Measurements from ENCODE around the gene RALGPS2. TPM values are rescaled to one million over a fixed set of nuclear protein-coding genes. Genes with fewer than 3 reads are reported as not detected.

RALGPS2 gene
- total and polyA plus RNA-seq, 7 donors = 6.6 to 24.3 (median 14.3) TPM

DNA sequence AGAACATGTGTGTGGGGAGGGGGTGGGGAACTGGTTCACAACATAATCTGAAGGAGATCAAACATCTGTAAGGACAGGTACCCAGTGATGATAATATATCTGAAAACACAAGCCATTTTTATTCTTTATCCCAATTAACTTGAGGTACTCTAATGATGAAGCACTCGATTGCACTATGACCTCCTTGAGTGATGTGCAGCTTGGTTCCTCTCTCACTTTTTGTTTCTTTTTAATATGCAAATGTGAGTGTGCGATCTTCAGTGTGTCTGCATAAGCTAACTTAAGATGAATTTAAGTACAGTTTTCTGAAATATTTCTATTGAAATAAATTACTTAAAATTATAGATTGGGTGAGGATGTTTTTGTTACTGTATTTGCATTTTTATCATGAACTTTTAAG lies 196.5 kb downstream of the RALGPS2 start:
- TF ChIP-seq EP300 (IDR thresholded peaks at IDR 0.05) = no peak
- TF ChIP-seq POLR2AphosphoS5 (IDR thresholded peaks at IDR 0.05) = no peak
- no peak for TF ChIP-seq POLR2A (IDR thresholded peaks at IDR 0.05)
- TF ChIP-seq, protein P1, sequence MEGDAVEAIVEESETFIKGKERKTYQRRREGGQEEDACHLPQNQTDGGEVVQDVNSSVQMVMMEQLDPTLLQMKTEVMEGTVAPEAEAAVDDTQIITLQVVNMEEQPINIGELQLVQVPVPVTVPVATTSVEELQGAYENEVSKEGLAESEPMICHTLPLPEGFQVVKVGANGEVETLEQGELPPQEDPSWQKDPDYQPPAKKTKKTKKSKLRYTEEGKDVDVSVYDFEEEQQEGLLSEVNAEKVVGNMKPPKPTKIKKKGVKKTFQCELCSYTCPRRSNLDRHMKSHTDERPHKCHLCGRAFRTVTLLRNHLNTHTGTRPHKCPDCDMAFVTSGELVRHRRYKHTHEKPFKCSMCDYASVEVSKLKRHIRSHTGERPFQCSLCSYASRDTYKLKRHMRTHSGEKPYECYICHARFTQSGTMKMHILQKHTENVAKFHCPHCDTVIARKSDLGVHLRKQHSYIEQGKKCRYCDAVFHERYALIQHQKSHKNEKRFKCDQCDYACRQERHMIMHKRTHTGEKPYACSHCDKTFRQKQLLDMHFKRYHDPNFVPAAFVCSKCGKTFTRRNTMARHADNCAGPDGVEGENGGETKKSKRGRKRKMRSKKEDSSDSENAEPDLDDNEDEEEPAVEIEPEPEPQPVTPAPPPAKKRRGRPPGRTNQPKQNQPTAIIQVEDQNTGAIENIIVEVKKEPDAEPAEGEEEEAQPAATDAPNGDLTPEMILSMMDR (IDR thresholded peaks at IDR 0.05) = no peak
- DNase-seq = no peak
- Histone ChIP-seq H3K9me3 (peaks cover 0 to 2% (median 0%) of the 10 kb centered on the region in 4 donors), H3K4me1 (peaks cover 0 to 24% (median 11%) of the 10 kb centered on the region in 4 donors), H3K27ac (no peak overlapping the region), H3K27me3 (no peaks in the 10 kb centered on the region), H3K4me3 (no peak overlapping the region), H3K36me3 (no peaks in the 10 kb centered on the region)
- intact Hi-C loops (cut with DNase I) = no loop called here
- WGBS, 2 donors = 84 to 94% methylated on average over 2 of the region's 2 CpGs

DNA sequence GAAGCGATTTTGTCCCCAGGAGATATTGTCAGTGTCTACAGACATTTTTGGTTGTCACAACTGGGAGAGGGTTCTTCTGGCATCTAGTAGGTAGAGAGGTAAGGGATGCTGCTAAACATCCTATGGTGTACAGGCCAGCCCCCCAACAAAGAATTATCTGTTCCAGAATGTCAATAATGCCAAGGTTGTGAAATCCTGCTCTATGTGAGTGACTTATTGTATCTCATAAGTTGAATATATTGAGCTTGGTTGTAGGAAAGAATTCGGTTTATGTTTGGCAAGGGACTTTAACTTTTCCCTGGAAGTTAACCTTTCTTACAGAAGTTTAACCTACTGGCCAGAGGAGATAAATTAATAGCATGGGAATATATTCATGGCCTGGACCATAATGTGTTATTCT lies 198.5 kb downstream of the RALGPS2 start:
- Histone ChIP-seq H3K27ac (no peak overlapping the region), H3K27me3 (no peaks in the 10 kb centered on the region), H3K9me3 (peaks cover 0 to 2% (median 0%) of the 10 kb centered on the region in 4 donors), H3K4me3 (no peak overlapping the region), H3K36me3 (no peaks in the 10 kb centered on the region), H3K4me1 (peaks cover 0 to 21% (median 16%) of the 10 kb centered on the region in 4 donors)
- TF ChIP-seq POLR2A (IDR thresholded peaks at IDR 0.05) = no peak
- no peak for TF ChIP-seq EP300 (IDR thresholded peaks at IDR 0.05)
- TF ChIP-seq POLR2AphosphoS5 (IDR thresholded peaks at IDR 0.05) = no peak
- TF ChIP-seq, protein P1 (IDR thresholded peaks at IDR 0.05) = no peak
- no peak for DNase-seq
- WGBS, 2 donors = 95 to 98% methylated on average over 2 of the region's 2 CpGs
- intact Hi-C loops (cut with DNase I) = no loop called here

DNA sequence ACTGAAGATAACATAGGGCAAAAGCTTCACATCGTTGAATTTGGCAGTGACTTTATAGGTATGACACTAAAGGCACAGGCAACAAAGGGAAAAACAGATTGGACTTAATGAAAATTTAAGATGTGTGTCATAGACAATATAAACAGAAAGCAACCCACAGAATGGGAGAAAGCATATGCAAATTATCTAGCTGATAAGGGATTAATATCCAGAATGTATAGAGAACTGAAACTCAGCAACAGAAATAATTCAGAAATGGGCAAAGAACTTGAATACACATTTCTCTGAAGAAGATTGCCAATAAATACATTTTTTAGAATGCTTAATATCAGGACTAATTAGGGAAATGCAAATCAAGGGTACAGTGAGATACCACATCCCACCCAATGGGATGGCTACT lies 201.0 kb downstream of the RALGPS2 start:
- Histone ChIP-seq H3K36me3 (no peaks in the 10 kb centered on the region), H3K27ac (no peak overlapping the region), H3K9me3 (peaks cover 0 to 2% (median 0%) of the 10 kb centered on the region in 4 donors), H3K4me1 (peaks cover 0 to 32% (median 31%) of the 10 kb centered on the region in 4 donors), H3K4me3 (no peak overlapping the region), H3K27me3 (no peaks in the 10 kb centered on the region)
- no peak for TF ChIP-seq POLR2AphosphoS5 (IDR thresholded peaks at IDR 0.05)
- intact Hi-C loops (cut with DNase I) = no loop called here
- no peak for DNase-seq
- WGBS, 2 donors = 86 to 95% methylated on average over 1 of the region's 1 CpG

DNA sequence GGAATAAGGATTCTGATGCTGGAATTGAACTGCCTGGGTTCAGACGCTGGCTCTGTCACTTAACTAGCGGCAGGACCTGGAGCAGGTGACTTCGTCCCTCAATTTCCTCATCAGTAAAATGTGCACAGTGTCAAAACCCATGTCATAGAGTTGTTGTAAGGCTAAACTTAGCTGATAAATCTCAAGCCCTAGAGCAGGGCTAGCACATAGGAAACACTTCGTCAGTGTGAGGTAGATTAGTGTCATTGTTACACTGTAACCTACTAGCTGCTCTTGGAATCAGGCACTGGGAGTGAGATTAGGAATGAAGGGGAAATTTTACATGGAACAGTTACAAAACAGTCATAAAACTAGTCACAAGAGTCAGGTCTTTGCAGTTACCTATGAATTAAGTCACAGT lies 202.0 kb downstream of the RALGPS2 start:
- peak overlapping the region in 2 of 4 donors; percentile 86 to 93 for H3K27ac ChIP-seq
- no peak for DNase-seq
- peaks cover 0 to 2% (median 0%) of the 10 kb centered on the region in 4 donors for H3K9me3 ChIP-seq
- peak in 1 of 4 donors; percentile 21 for TF ChIP-seq POLR2AphosphoS5 (IDR thresholded peaks at IDR 0.05)
- TF ChIP-seq, protein P1 (IDR thresholded peaks at IDR 0.05) = no peak
- WGBS, 2 donors = 96% methylated on average over 4 of the region's 4 CpGs
- no peaks in the 10 kb centered on the region for H3K36me3 ChIP-seq
- intact Hi-C loops (cut with DNase I) = no loop called here
- no peaks in the 10 kb centered on the region for H3K27me3 ChIP-seq
- no peak overlapping the region for H3K4me3 ChIP-seq
- peaks cover 0 to 42% (median 40%) of the 10 kb centered on the region in 4 donors for H3K4me1 ChIP-seq

DNA sequence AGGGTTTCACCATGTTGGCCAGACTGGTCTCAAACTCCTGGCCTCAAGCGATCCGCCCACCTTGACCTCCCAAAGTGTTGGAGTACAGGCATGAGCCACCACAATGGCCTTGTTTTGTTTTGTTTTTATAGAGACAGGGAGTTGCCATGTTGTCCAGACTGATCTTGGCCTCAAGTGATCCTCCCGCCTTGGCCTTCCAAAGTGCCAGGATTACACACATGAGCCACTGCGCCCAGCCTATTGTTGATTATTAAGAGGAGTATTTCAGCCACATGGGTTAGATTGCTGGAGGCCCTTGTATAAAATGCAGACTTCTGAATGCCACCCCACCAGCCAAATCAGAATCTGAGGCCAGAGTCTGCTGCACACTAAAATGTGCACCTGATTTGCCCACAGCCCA lies 203.0 kb downstream of the RALGPS2 start:
- Histone ChIP-seq H3K4me1 (peaks cover 0 to 52% (median 50%) of the 10 kb centered on the region in 4 donors), H3K27ac (peak overlapping the region; percentile 82 to 93 (median 87))
- WGBS, 2 donors = 96 to 100% methylated on average over 4 of the region's 4 CpGs

More for the DNA sequence above, 203.0 kb downstream of the RALGPS2 start:
- peaks cover 0 to 2% (median 0%) of the 10 kb centered on the region in 4 donors for H3K9me3 ChIP-seq
- H3K4me3 ChIP-seq = no peak overlapping the region
- TF ChIP-seq POLR2AphosphoS5 (IDR thresholded peaks at IDR 0.05) = no peak
- TF ChIP-seq, protein P1 (IDR thresholded peaks at IDR 0.05) = no peak
- TF ChIP-seq POLR2A (IDR thresholded peaks at IDR 0.05) = no peak
- no peak for TF ChIP-seq EP300 (IDR thresholded peaks at IDR 0.05)
- H3K36me3 ChIP-seq = no peaks in the 10 kb centered on the region
- intact Hi-C loops (cut with DNase I) = no loop called here
- no peaks in the 10 kb centered on the region for H3K27me3 ChIP-seq
- no peak for DNase-seq

Data from sigmoid colon (tissue), 7 donors.